Left lung (tissue), 10 donors: ENCODE results near the gene TCF7L1. TPM values are rescaled to one million over a fixed set of nuclear protein-coding genes. Genes with fewer than 3 reads are reported as not detected.

Experiments used
- ATAC-seq: fragments of 200-7000 bp; cut with Tn5 transposase; one replicate; pipeline ENCODE4 v1.9.1; 2020; ENCODE audit warnings: moderate library complexity
- DNase-seq, 4 donors: peaks; one replicate each; pipeline ENCODE4 v3.0.0-alpha.2; 2013 to 2020
- H3K27ac ChIP-seq, 2 donors: fragments of 200-600 bp; sonication (generic) in 1 of 2; one replicate each; pipeline versions ENCODE4 v1.5.0 to v1.8.0; 2020 to 2021
- H3K27me3 ChIP-seq, 2 donors: fragments of 200-600 bp; sonication (generic) in 1 of 2; one replicate each; pipeline versions ENCODE4 v1.5.0 to v1.8.0; 2020 to 2021
- H3K36me3 ChIP-seq, 2 donors: fragments of 200-600 bp; sonication (generic) in 1 of 2; one replicate each; pipeline versions ENCODE4 v1.5.0 to v1.8.0; 2020 to 2021
- H3K4me1 ChIP-seq, 2 donors: fragments of 200-600 bp; one replicate each; pipeline ENCODE4 v1.8.0; 2021
- H3K4me3 ChIP-seq, 2 donors: fragments of 200-600 bp; sonication (generic) in 1 of 2; one replicate each; pipeline versions ENCODE4 v1.5.0 to v1.8.0; 2020 to 2021; ENCODE audit warnings: mild to moderate bottlenecking in 1 of 2
- H3K9me3 ChIP-seq, 2 donors: fragments of 200-600 bp; sonication (generic) in 1 of 2; one replicate each; pipeline versions ENCODE4 v1.5.0 to v1.8.0; 2020 to 2021
- CTCF ChIP-seq, 2 donors: fragments of 200-600 bp; sonication (generic) in 1 of 2; IDR thresholded peaks; one replicate each; pipeline versions ENCODE4 v1.5.0 to v1.8.0; 2021; ENCODE audit warnings: antibody characterized with exemption in 2 of 2
- intact Hi-C, 2 donors: fragments of 100-400 bp; cut with DNase I; formaldehyde crosslinking; loops; one replicate each; pipeline versions ENCODE4 v1.11.2 to v1.14.2; 2022
- polyA plus RNA-seq, 6 donors: library from polyadenylated mRNA; unstranded; fragments of 120-200 nt; gene quantifications; one replicate each; pipeline ENCODE4 v1.2.1, GENCODE V29; 2013; ENCODE audit not compliant: insufficient read length in 6 of 6
- total RNA-seq, 2 donors: library from RNA; stranded (reverse); fragmentation: NEBNext Ultra II Directional; extraction: Animal tissue kit (Norgen Biotek cat#: 25700); gene quantifications; one replicate each; pipeline ENCODE4 v1.2.1, GENCODE V29; 2021
- donor health status: DM: no; HTN: yes; CAD: no.
- donor health status: DM: no; HTN: no; CAD: no.

TCF7L1 gene
- total and polyA plus RNA-seq, 8 donors, result 16.4 to 63.9 (median 57.5) TPM

- Histone ChIP-seq H3K4me1 (peaks cover 23% of the 10 kb centered on the region in 2 donors), H3K9me3 (no peaks in the 10 kb centered on the region), H3K36me3 (no peaks in the 10 kb centered on the region), H3K4me3 (no peak overlapping the region), H3K27me3 (no peaks in the 10 kb centered on the region), H3K27ac (no peak overlapping the region)
- intact Hi-C loops, result no loop called here
- DNase-seq (no peak), ATAC-seq (no peak)
- TF ChIP-seq CTCF (IDR thresholded peaks at IDR 0.05), result no peak
Observed at GRCh38 chr2:85178980-85179411, 45.8 kb downstream of the TCF7L1 start.

- intact Hi-C loops, result no loop called here
- Histone ChIP-seq H3K27ac (no peak overlapping the region), H3K9me3 (no peaks in the 10 kb centered on the region), H3K36me3 (no peaks in the 10 kb centered on the region), H3K4me1 (peaks cover 20 to 23% of the 10 kb centered on the region in 2 donors), H3K4me3 (no peak overlapping the region), H3K27me3 (no peaks in the 10 kb centered on the region)
- DNase-seq, result no peak
- TF ChIP-seq CTCF (IDR thresholded peaks at IDR 0.05), result no peak
- ATAC-seq, result no peak
Observed at GRCh38 chr2:85179541-85179940, 46.3 kb downstream of the TCF7L1 start.

- no peak for DNase-seq
- Histone ChIP-seq H3K4me3 (no peak overlapping the region), H3K27me3 (no peaks in the 10 kb centered on the region), H3K27ac (no peak overlapping the region), H3K4me1 (peaks cover 16 to 23% of the 10 kb centered on the region in 2 donors), H3K9me3 (no peaks in the 10 kb centered on the region), H3K36me3 (no peaks in the 10 kb centered on the region)
- no peak for ATAC-seq
- intact Hi-C loops, result no loop called here
- TF ChIP-seq CTCF (IDR thresholded peaks at IDR 0.05), result no peak
Observed at GRCh38 chr2:85180322-85181133, 47.3 kb downstream of the TCF7L1 start.

GRCh38 chr2:85181134-85181631 lies 48.0 kb downstream of the TCF7L1 start:
- intact Hi-C loops, result no loop called here
- DNase-seq (no peak), ATAC-seq (peak; percentile 31)
- H3K4me1 ChIP-seq, result peaks cover 13 to 23% of the 10 kb centered on the region in 2 donors
- no peak overlapping the region for H3K4me3 ChIP-seq
- no peaks in the 10 kb centered on the region for H3K27me3 ChIP-seq
- no peak for TF ChIP-seq CTCF (IDR thresholded peaks at IDR 0.05)
- no peaks in the 10 kb centered on the region for H3K36me3 ChIP-seq
- no peaks in the 10 kb centered on the region for H3K9me3 ChIP-seq
- no peak overlapping the region for H3K27ac ChIP-seq

- Histone ChIP-seq H3K27ac (no peak overlapping the region), H3K36me3 (no peaks in the 10 kb centered on the region), H3K9me3 (no peaks in the 10 kb centered on the region), H3K4me3 (no peak overlapping the region), H3K4me1 (peaks cover 13 to 23% of the 10 kb centered on the region in 2 donors), H3K27me3 (no peaks in the 10 kb centered on the region)
- DNase-seq, result no peak
- no peak for ATAC-seq
- intact Hi-C loops, result no loop called here
- no peak for TF ChIP-seq CTCF (IDR thresholded peaks at IDR 0.05)
Observed at GRCh38 chr2:85181844-85182456, 48.8 kb downstream of the TCF7L1 start.
